HG03439 (cell line): ENCODE measurements around the gene FBXO7.

ENCODE experiments used
- ATAC-seq: cut with Tn5 transposase; IDR thresholded peaks from one replicate; pipeline ENCODE4 v1.9.1; 2021; ENCODE audit warnings: mild to moderate bottlenecking, moderate library complexity; ENCODE audit not compliant: unreplicated experiment

The FBXO7 gene

DNA sequence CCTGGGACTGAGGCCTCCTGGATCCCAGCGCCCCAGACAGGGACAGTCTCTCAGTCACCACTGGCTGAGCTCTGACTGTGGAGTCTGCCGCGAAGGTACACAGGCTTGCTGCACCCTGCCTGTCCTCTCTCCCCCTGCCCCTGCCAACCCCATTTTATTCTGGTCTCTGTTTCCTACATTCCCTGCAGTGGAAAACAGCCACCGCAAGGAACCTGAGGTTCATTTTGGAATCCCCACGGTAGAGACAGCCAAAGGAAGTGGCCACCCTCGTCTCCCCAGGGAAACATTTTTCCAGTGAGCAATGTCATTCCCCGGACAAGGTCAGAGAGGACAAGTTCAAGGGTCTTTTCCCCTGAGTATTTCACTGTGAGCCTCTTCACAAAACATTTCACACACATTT is 56.6 kb downstream of the FBXO7 start:
- ATAC-seq: no peak

DNA sequence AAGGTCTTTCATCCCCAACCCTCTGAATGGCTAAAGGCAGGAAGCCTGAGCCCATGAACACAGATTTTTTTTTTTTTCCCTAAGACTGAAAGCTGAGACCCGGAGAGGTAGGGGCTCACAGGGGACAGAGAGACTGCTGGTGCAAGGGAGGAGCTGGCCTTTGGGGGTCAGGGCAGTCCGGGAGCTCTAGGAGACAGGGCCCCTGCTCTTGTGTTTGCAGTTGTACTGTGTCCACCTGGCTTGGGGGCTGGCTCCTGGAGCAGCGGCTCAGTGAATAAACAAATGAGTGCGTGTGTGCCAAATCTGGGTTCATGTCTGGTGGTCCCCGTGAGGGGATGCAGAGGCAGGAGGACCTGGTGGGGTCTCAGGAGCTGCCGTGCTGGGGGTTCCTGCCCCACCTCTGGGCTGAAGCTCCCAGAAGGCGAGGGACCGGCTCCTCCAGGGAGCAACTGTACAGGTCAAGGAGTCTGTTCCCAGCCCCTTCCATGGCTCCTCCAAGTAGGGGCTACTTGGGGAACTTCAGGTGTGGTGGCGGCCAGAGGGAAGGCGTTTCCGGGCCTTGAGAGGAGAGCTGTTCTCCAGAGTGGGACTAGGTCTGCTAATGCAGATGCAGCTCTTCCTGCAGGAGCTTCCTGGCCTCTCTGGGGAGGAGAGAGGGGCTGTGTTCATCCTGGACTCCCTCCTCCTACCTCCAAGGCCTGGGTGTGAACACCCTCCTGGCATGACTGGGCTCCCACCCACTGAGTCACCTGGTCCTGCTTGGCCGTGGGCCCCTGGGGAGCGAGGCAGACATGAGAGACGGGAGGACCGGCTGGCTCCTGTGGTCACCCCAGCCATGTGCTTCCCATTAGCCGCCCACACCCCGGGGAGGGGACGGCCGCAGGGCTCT is 57.6 kb downstream of the FBXO7 start:
- no peak for ATAC-seq

- ATAC-seq: no peak
Measured at GRCh38 chr22:32532820-32533128, 58.2 kb downstream of the FBXO7 start.

DNA sequence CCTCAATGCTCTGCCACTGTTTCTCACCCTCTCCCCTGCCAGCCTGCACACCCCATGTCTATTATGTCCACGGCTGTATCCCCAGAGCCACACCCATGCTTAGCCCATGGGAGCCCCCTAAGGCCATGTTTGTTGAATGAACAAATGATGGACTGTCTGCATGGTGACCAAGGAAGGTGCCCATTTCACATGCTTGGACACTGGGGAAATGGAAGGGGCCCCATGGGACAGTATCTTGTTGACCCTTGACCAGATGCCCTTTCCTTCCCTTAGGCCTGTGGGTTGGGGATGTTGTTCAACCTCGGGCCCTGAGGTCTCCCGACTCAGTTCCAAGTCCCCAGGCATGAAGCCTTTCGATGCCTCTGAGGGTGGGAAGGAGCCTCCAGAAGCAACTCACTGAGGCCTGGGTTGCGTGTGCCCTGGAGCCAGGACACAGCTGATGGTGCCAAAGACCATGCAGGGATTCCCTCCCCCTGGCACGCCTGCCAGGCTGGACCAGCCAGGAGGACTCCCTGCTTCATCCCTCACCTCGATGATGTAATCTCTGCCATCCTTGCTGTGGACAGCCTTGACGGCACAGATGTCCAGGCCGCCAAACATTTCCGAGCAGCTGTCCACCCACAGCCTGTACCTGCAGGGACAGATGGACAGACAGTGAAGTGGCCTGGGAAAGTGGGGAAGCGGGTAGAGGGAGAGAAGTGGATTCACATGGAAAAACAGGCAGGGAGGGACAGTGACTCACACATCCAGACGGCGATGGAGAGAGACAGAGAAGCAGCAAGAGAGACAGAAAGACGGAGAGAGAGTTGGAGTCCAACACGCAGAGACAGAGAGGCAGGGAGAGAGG is 58.9 kb downstream of the FBXO7 start:
- ATAC-seq: no peak

DNA sequence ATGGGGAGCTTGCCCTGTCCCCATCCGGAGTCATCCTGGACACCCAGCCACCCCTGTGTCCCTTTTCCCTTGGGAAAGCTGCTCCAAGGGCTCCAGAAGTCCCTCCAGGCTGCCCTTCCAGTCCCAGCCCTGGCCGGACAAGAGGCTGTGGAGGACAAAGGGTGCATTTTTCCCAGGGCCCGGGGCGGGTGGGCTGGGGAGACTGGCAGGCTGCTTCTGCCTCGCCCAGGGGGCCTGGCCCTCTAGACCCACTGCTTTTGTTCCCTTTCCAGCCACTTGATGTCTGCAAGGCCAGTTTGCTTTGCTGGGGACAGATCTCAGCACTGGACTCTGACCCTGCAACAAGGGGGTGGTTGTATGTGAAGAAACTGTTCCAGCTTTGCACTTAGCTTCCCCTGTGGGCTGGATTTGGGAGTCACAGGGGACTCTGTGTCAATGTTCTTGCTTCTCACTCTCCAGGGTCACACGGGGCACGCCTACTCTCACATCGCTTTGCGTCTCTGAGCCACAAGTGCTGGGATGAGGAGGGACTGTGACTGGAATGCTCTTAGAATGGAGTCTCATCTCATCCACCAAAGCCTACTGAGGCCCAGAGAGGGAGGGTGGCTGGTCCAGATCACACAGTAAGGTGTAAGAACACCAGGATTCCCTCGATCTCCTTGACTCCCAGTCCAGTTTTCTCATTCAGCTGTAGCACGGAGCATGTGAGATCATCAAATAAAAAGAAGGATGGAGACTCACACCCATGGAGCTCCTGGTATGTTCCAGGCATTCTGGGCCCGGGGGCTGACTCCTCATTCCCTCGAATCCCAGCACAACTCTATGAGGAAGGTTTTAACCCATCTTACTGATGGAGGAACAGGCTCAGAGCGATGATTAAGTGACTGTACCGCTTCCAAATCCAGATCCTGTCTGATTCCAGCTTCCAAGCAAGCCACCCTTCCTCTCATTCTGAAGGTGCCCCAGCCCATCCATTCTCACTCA is 59.9 kb downstream of the FBXO7 start:
- ATAC-seq: no peak

DNA sequence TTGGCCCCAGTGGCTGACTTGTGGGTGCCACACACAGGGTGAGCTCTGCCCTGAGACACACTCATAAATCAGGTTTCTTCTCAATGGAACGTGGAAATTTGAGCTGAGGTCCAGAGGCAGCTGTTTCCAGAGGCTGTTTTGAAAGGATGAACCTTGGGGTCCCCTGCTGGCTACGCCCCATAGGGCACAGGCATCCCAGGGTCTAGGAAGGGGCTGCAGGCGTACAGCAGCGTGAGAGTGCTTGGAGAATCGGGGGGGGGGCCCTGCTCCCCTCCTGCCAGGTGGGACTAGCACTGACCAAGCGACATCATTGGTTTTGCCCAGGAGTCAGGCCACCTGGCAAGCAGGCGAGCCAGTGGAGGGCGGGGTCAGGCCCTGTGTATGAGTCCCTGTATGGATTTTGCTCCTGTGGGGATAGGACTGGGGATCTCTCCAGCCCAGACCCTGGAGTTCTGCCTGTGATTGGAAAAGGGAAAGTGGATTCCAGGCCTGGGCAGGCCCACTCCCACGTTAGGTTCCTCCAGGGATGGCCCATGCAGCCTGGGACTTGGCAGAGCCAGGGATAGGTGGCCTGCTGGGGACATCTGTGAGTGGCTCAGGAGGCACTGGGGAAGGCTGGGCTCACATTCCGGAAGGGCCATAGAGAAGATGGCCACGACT is 61.0 kb downstream of the FBXO7 start:
- ATAC-seq: no peak

GRCh38 chr22:32536352-32536751 is 61.7 kb downstream of the FBXO7 start:
- no peak for ATAC-seq

GRCh38 chr22:32538521-32538920 is 63.9 kb downstream of the FBXO7 start:
- no peak for ATAC-seq

GRCh38 chr22:32539631-32540421 is 65.2 kb downstream of the FBXO7 start:
- no peak for ATAC-seq

GRCh38 chr22:32541481-32541880 is 66.9 kb downstream of the FBXO7 start:
- ATAC-seq: no peak

- no peak for ATAC-seq
Measured at GRCh38 chr22:32542066-32542676, 67.6 kb downstream of the FBXO7 start.

DNA sequence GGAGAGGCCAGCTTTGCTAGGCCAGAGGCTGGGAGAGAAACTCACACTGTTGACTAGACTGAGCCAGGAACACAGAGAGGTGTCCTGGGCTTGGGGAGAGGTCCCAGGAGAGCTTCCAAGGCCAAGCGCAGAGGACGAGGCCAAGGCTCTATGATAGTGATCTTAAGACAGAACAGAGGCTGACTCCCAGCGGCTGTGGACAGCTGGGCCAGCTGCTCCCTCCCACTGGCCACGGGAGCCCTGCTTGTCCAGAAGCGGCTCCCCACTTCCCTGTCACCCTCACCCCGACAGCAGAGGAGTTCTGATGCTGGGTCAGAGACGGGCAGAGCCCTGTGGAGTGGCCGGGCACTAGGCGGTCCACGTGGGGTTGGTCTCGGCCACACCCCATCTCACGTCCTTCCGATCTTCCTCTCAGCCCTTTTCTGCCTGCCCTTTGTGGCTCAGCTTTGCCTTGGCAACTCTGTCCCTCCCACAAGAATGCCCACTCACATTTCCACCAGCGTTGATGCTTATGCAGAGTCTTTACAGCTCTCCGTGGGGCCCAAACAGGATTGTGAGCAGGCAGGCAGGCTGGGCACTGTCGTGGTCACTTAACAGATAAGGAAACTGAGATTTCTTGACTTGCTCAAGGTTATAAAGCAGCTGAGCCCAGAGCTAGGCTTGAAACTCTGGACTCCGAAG is 68.2 kb downstream of the FBXO7 start:
- ATAC-seq: no peak

DNA sequence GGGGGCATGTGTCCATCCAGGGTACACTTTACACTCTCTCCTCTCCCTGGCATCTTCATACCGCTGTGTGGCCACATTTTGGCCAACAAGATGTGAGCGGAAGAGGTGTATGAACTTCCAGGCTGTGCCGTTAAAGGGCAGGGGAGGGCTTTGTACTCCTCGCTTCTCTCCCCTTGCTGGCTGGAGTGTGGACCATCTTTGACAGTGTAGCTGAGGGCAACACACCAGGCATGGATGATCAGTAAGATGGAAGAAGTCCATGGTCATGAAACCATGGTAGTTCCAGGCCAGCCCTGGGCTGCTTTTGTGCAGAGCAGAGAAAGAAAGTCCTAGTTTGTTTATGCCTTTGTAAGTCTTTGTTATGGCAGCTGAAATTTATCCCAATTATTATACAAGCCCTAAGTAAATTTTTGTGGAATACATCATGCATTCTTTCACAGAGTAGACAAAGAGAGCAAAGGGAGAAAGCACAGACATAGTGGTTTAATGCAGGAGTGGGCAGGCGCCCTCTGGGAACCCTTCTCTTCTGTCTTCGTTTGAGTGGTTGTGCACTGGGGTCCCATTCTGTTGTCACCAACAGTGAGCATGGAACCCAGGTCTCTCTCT is 70.4 kb downstream of the FBXO7 start:
- no peak for ATAC-seq

- ATAC-seq: no peak
Measured at GRCh38 chr22:32545801-32546200, 71.2 kb downstream of the FBXO7 start.

- ATAC-seq: no peak
Measured at GRCh38 chr22:32546496-32546895, 71.9 kb downstream of the FBXO7 start.

DNA sequence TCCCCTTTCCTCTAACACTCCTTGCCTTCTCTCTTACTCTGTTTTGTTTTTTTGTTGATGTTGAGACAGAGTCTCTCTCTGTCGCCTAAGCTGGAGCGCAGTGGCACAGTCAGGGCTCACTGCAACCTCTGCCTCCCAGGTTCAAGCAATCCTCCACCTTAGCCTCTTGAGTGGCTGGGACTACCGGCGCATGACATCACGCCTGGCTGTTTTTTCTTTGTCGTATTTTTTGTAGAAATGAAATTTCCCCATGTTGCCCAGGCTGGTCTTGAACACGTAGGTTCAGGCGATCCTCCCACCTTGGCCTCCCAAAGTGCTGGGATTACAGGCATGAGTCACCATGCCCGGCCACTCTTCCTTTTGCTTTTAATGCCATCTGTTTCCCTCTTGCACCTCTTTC is 72.3 kb downstream of the FBXO7 start:
- ATAC-seq: no peak

- ATAC-seq: no peak
Measured at GRCh38 chr22:32548039-32548438, 73.4 kb downstream of the FBXO7 start.
